Kidney (tissue), 14 donors: ENCODE data around the gene DACT2. TPM values are rescaled to one million over a fixed set of nuclear protein-coding genes. Genes with fewer than 3 reads are reported as not detected.
A peak's percentile ranks its signal among the peaks of the same experiment; 100 is the strongest.

ENCODE experiments used
- DNase-seq, 5 donors: peaks; one replicate each; pipeline ENCODE4 v3.0.0-alpha.2; 2013 to 2020
- FAIRE-seq: peaks from 2 replicates; lab custom pipeline; 2012; peaks lifted over from hg19 to GRCh38; lab: Jason Lieb, UNC
- H3K27ac ChIP-seq, 2 donors: one replicate each; pipeline ENCODE4 v1.7.0; 2013; ENCODE audit warnings: low read depth in 2 of 2, low read length in 2 of 2, inconsistent platforms in 1 of 2
- H3K27me3 ChIP-seq: one replicate; pipeline ENCODE4 v1.7.1; 2013; ENCODE audit warnings: low read length, inconsistent platforms; ENCODE audit not compliant: control insufficient read depth, insufficient read depth
- H3K36me3 ChIP-seq, 3 donors: one replicate each; pipeline versions ENCODE4 v1.7.0 to v1.7.1; 2013; ENCODE audit warnings: low read length in 3 of 3, control low read depth in 1 of 3, inconsistent platforms in 1 of 3; ENCODE audit not compliant: insufficient read depth in 3 of 3, control insufficient read depth in 2 of 3
- H3K4me1 ChIP-seq, 3 donors: one replicate each; pipeline versions ENCODE4 v1.7.0 to v1.7.1; 2013; ENCODE audit warnings: low read length in 3 of 3, inconsistent platforms in 1 of 3, low read depth in 1 of 3; ENCODE audit not compliant: control insufficient read depth in 2 of 3, insufficient read depth in 2 of 3
- H3K4me3 ChIP-seq, 3 donors: one replicate each; pipeline versions ENCODE4 v1.7.0 to v1.8.1; 2013; ENCODE audit warnings: low read length in 3 of 3, control low read depth in 1 of 3, inconsistent platforms in 1 of 3
- H3K9ac ChIP-seq, 3 donors: one replicate each; pipeline versions ENCODE4 v1.7.0 to v1.7.1; 2013; ENCODE audit warnings: low read length in 3 of 3, control low read depth in 1 of 3, inconsistent platforms in 1 of 3
- H3K9me3 ChIP-seq, 3 donors: one replicate each; pipeline versions ENCODE4 v1.7.0 to v1.7.1; 2013; ENCODE audit warnings: low read length in 3 of 3, control low read depth in 1 of 3, inconsistent platforms in 1 of 3; ENCODE audit not compliant: control insufficient read depth in 2 of 3, insufficient read depth in 1 of 3
- CTCF ChIP-seq: IDR thresholded peaks from 3 replicates; pipeline ENCODE4 v1.5.1; 2012; ENCODE audit warnings: mild to moderate bottlenecking, moderate library complexity, borderline replicate concordance; ENCODE audit not compliant: insufficient read depth; ENCODE audit errors: extremely low read depth
- intact Hi-C: fragments of 100-400 bp; cut with DNase I; formaldehyde crosslinking; loops from one replicate; pipeline ENCODE4 v1.11.1; 2022
- polyA plus RNA-seq: library from polyadenylated mRNA; stranded (reverse); fragments of 350-450 nt; fragmentation: Illumina TruSeq; extraction: RNeasy Lipid Tissue Mini Kit (QIAGEN cat#74804); gene quantifications from one replicate; pipeline ENCODE4 v1.2.3, GENCODE V29; 2014; ENCODE audit warnings: low read depth, low replicate concordance; ENCODE audit not compliant: insufficient read depth
- total RNA-seq: library from RNA; stranded (reverse); fragmentation: NEBNext Ultra II Directional; extraction: Animal tissue kit (Norgen Biotek cat#: 25700); gene quantifications from one replicate; pipeline ENCODE4 v1.2.1, GENCODE V29; 2021
- donor health status: control.
- donor health status: control.
- donor health status: control.
- donor health status: control.
- donor health status: control.
- donor health status: DM: yes; HTN: yes; CAD: no.
- donor health status: Normal renal cell carcinoma (clear cell type).

DACT2 gene
- total and polyA plus RNA-seq, 2 donors from 2014 or later = 4.8 to 5.0 TPM

GRCh38 chr6:168322966-168323365 lies 3.4 kb upstream of the DACT2 start:
- intact Hi-C loops = no loop called here
- Histone ChIP-seq H3K9me3 (no peaks in the 10 kb centered on the region), H3K36me3 (no peaks in the 10 kb centered on the region), H3K27ac (no peak overlapping the region), H3K27me3 (no peaks in the 10 kb centered on the region), H3K4me1 (no peaks in the 10 kb centered on the region), H3K4me3 (no peak overlapping the region), H3K9ac (no peak overlapping the region)
- FAIRE-seq (no peak), DNase-seq (no peak)
- TF ChIP-seq CTCF = no peak

GRCh38 chr6:168320634-168321033 lies 1.1 kb upstream of the DACT2 start:
- Histone ChIP-seq H3K36me3 (no peaks in the 10 kb centered on the region), H3K9ac (no peak overlapping the region), H3K27ac (no peak overlapping the region), H3K27me3 (no peaks in the 10 kb centered on the region), H3K4me3 (no peak overlapping the region), H3K4me1 (peaks cover 0 to 4% (median 3%) of the 10 kb centered on the region in 3 donors), H3K9me3 (no peaks in the 10 kb centered on the region)
- DNase-seq (no peak), FAIRE-seq (no peak)
- no peak for TF ChIP-seq CTCF
- intact Hi-C loops = no loop called here

GRCh38 chr6:168318579-168319278 lies 848 bp downstream of the DACT2 start:
- intact Hi-C loops = no loop called here
- H3K9me3 ChIP-seq = no peaks in the 10 kb centered on the region
- FAIRE-seq = no peak
- no peak for TF ChIP-seq CTCF
- peaks cover 8 to 17% (median 10%) of the 10 kb centered on the region in 3 donors for H3K4me1 ChIP-seq
- no peaks in the 10 kb centered on the region for H3K27me3 ChIP-seq
- no peaks in the 10 kb centered on the region for H3K36me3 ChIP-seq
- peak overlapping the region in 2 of 3 donors; percentile 3 to 51 for H3K9ac ChIP-seq
- H3K27ac ChIP-seq = peak overlapping the region; percentile 11 to 53
- H3K4me3 ChIP-seq = peak overlapping the region; percentile 63 to 76 (median 75)
- peak in 2 of 5 donors; percentile 26 to 63 for DNase-seq
